Loucy (cell line): ENCODE data around the gene PARP1.

Source experiments
- EZH2phosphoT487 ChIP-seq: fragments of 200-600 bp; IDR thresholded peaks from 2 replicates; pipeline ENCODE4 v1.6.1; 2018; ENCODE audit warnings: antibody characterized with exemption, mild to moderate bottlenecking, moderate library complexity, borderline replicate concordance
- TF ChIP-seq, protein P1 (sequence below): fragments of 200-600 bp; sonication (generic); conservative IDR thresholded peaks from 2 replicates; pipeline ENCODE4 v1.5.1; 2014; ENCODE audit warnings: mild to moderate bottlenecking, antibody characterized with exemption, low read length

DNA sequence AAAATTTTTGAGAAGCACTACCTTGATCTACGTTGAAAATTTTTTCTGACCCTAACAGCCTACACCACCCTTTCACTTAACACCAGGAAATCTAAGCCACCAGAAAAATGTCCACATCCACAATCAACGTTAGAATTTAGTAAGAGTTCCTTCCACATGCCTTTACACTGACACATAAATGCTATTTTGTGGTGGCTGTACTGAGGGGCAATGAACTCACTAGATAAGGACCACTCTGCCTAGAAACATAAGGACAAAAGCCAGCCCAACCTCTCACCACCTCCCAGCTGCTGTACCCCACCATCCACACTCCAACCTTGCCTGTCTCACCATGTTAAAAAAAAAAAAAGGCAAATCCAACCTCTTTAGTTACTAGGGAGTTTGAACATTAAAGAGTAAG, 29.8 kb downstream of the PARP1 start:
- TF ChIP-seq, protein P1, sequence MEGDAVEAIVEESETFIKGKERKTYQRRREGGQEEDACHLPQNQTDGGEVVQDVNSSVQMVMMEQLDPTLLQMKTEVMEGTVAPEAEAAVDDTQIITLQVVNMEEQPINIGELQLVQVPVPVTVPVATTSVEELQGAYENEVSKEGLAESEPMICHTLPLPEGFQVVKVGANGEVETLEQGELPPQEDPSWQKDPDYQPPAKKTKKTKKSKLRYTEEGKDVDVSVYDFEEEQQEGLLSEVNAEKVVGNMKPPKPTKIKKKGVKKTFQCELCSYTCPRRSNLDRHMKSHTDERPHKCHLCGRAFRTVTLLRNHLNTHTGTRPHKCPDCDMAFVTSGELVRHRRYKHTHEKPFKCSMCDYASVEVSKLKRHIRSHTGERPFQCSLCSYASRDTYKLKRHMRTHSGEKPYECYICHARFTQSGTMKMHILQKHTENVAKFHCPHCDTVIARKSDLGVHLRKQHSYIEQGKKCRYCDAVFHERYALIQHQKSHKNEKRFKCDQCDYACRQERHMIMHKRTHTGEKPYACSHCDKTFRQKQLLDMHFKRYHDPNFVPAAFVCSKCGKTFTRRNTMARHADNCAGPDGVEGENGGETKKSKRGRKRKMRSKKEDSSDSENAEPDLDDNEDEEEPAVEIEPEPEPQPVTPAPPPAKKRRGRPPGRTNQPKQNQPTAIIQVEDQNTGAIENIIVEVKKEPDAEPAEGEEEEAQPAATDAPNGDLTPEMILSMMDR = no peak
- no peak for TF ChIP-seq EZH2phosphoT487
